ENCODE results near the gene LEFTY1. TPM values are rescaled to one million over a fixed set of nuclear protein-coding genes. Genes with fewer than 3 reads are reported as not detected.

Gene LEFTY1
- total and polyA plus RNA-seq, 9 of the 15 experiments (the other 6 are each of a cell fraction or from before 2014, with no cell fraction given): 0.07 to 0.24 (median 0.17) TPM; not detected in 5

DNA sequence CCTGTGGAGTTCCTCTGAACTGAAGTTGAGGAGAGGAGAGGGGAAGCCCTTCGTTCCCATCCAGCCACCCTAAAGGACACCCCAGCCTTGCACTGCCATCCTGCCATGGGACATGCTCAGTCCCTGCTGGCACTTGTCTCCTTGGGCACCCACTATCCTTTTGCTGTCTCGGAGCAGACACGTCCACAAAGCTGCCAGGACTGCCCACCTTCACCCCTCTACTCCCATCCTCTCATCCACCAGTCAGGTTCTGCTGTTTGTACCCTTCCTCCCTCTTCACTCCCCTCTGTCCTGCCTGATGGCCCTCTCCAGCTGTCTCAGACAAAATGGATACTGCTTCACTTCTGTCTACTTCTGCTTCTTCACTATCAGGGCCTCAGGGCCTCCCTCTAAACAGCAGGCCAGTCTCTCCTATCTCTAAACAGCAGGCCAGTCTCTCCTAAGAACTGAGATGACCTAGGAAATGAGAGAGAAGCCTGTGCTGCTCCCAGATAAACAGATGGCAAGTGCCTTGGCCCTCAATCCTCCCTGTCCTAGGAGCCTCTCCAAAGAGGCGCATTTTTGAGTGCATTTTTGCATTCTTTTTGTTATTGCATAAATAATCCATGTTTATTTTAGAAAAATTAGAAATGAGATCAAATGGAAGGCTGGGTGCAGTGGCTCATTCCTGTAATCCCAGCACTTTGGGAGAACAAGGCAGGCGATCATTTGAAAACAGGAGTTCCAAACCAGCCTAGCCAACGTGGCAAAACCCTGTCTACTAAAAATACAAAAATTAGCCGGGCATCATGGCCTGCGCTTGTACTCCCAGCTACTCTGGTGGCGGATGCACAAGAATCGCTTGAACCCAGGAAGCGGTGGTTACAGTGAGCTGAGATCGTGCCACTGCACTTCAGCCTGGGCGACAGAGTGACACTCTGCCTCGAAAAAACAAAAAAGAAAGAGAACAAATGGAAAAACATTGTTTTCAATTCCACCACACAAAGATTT, 39.5 kb upstream of the LEFTY1 start (continued):
- TF ChIP-seq CREM (IDR thresholded peaks at IDR 0.05; ENCODE audit: low read depth): peak; percentile 82
- TF ChIP-seq ELF2 (CRISPR knock-in tag; IDR thresholded peaks at IDR 0.05): peak; percentile 56; the same call in 1 of the 2 replicates
- TF ChIP-seq, protein P1, sequence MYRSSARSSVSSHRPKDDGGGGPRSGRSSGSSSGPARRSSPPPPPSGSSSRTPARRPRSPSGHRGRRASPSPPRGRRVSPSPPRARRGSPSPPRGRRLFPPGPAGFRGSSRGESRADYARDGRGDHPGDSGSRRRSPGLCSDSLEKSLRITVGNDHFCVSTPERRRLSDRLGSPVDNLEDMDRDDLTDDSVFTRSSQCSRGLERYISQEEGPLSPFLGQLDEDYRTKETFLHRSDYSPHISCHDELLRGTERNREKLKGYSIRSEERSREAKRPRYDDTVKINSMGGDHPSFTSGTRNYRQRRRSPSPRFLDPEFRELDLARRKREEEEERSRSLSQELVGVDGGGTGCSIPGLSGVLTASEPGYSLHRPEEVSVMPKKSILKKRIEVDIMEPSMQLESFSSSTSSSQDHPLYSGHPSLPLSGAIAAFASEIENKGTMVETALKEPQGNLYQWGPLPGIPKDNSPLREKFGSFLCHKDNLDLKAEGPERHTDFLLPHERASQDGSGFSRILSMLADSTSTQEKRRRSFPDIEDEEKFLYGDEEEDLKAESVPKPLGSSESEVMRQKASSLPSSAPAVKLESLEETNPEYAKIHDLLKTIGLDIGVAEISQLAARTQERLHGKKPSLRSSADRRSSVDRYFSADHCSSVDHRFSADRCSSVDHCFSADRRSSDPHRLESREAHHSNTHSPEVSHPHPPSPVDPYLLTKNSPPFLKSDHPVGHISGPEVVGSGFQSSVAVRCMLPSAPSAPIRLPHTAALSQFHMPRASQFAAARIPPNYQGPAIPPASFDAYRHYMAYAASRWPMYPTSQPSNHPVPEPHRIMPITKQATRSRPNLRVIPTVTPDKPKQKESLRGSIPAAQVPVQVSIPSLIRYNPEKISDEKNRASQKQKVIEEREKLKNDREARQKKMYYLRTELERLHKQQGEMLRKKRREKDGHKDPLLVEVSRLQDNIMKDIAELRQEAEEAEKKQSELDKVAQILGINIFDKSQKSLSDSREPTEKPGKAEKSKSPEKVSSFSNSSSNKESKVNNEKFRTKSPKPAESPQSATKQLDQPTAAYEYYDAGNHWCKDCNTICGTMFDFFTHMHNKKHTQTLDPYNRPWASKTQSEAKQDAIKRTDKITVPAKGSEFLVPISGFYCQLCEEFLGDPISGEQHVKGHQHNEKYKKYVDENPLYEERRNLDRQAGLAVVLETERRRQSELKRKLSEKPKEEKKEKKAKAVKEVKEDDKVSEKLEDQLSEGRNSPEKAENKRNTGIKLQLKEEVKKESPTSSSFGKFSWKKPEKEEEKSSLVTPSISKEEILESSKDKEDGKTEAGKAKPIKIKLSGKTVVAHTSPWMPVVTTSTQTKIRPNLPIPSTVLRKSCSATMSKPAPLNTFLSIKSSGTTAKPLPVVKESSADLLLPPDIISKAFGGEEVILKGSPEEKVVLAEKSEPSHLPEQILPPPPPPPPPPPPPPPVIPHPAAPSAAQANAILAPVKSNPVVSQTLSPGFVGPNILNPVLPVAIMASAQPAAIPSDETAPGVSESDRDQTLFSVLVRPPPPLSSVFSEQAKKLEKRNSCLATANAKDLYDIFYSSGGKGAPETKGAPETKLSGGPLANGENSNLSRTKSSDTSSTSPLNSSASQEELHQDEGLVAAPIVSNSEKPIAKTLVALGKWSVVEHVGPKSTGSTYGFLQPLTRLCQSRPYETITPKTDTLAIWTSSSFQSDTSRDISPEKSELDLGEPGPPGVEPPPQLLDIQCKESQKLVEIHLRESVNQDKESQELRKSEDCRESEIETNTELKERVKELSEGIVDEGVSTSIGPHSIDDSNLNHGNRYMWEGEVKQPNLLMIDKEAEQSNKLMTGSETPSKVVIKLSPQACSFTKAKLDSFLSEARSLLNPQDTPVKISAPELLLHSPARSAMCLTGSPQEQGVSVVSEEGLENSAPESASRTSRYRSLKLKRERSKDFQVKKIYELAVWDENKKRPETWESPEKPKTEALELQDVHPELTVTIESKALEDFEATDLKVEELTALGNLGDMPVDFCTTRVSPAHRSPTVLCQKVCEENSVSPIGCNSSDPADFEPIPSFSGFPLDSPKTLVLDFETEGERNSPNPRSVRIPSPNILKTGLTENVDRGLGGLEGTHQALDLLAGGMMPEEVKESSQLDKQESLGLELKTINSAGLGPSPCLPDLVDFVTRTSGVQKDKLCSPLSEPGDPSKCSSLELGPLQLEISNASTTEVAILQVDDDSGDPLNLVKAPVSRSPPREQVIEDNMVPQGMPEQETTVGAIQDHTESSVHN (IDR thresholded peaks at IDR 0.05; ENCODE audit: borderline replicate concordance in 1 of 2, low read depth in 1 of 2): peak in 1 of 2 experiments; percentile 37; a peak in 1 of 4 replicates
- peak; percentile 100 for TF ChIP-seq DPF2 (IDR thresholded peaks at IDR 0.05)
- TF ChIP-seq, protein P2, sequence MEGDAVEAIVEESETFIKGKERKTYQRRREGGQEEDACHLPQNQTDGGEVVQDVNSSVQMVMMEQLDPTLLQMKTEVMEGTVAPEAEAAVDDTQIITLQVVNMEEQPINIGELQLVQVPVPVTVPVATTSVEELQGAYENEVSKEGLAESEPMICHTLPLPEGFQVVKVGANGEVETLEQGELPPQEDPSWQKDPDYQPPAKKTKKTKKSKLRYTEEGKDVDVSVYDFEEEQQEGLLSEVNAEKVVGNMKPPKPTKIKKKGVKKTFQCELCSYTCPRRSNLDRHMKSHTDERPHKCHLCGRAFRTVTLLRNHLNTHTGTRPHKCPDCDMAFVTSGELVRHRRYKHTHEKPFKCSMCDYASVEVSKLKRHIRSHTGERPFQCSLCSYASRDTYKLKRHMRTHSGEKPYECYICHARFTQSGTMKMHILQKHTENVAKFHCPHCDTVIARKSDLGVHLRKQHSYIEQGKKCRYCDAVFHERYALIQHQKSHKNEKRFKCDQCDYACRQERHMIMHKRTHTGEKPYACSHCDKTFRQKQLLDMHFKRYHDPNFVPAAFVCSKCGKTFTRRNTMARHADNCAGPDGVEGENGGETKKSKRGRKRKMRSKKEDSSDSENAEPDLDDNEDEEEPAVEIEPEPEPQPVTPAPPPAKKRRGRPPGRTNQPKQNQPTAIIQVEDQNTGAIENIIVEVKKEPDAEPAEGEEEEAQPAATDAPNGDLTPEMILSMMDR (IDR thresholded peaks at IDR 0.05 in 2 of 3, conservative IDR thresholded peaks at IDR 0.05 in 1 of 3; ENCODE audit: insufficient read depth in 2 of 3, low read depth in 1 of 3, low read length in 3 of 3): no peak; a peak in 1 of 6 replicates
- TF ChIP-seq MBD2 (IDR thresholded peaks at IDR 0.05; ENCODE audit: borderline replicate concordance, low read depth): peak; percentile 74; the same call in 1 of the 2 replicates
- TF ChIP-seq, protein P3, sequence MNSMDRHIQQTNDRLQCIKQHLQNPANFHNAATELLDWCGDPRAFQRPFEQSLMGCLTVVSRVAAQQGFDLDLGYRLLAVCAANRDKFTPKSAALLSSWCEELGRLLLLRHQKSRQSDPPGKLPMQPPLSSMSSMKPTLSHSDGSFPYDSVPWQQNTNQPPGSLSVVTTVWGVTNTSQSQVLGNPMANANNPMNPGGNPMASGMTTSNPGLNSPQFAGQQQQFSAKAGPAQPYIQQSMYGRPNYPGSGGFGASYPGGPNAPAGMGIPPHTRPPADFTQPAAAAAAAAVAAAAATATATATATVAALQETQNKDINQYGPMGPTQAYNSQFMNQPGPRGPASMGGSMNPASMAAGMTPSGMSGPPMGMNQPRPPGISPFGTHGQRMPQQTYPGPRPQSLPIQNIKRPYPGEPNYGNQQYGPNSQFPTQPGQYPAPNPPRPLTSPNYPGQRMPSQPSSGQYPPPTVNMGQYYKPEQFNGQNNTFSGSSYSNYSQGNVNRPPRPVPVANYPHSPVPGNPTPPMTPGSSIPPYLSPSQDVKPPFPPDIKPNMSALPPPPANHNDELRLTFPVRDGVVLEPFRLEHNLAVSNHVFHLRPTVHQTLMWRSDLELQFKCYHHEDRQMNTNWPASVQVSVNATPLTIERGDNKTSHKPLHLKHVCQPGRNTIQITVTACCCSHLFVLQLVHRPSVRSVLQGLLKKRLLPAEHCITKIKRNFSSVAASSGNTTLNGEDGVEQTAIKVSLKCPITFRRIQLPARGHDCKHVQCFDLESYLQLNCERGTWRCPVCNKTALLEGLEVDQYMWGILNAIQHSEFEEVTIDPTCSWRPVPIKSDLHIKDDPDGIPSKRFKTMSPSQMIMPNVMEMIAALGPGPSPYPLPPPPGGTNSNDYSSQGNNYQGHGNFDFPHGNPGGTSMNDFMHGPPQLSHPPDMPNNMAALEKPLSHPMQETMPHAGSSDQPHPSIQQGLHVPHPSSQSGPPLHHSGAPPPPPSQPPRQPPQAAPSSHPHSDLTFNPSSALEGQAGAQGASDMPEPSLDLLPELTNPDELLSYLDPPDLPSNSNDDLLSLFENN (IDR thresholded peaks at IDR 0.05; ENCODE audit: low read depth in 2 of 2, low read length in 2 of 2): peak; percentile 17 to 98; a peak in 3 of 4 replicates
- TF ChIP-seq POLR3G (IDR thresholded peaks at IDR 0.05; ENCODE audit: extremely low read depth, insufficient read length, insufficient replicate concordance): no peak
- TF ChIP-seq, protein P4, sequence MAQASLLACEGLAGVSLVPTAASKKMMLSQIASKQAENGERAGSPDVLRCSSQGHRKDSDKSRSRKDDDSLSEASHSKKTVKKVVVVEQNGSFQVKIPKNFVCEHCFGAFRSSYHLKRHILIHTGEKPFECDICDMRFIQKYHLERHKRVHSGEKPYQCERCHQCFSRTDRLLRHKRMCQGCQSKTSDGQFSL (CRISPR knock-in tag; IDR thresholded peaks at IDR 0.05): no peak
- TF ChIP-seq, protein P4 (tag; IDR thresholded peaks at IDR 0.05): peak in 1 of 2 experiments; percentile 84; a peak in 2 of 4 replicates

Measured in K562 (cell line).